HepG2 (cell line): Measurements from ENCODE around the gene RHBDL1. TPM values are rescaled to one million over a fixed set of nuclear protein-coding genes. Genes with fewer than 3 reads are reported as not detected.
A peak's percentile ranks its signal among the peaks of the same experiment; 100 is the strongest.

ENCODE experiments used
- ATAC-seq: fragments of 200-7000 bp; cut with Tn5 transposase; 3 replicates; pipeline ENCODE4 v1.9.1; 2020; ENCODE audit warnings: mild to moderate bottlenecking, moderate library complexity
- BruUV-seq: library from RNA; stranded (reverse); fragments of 400-500 nt; replicated peaks from 2 replicates; lab custom pipeline; 2021; lab: Mats Ljungman, UMichigan
- CTCF ChIA-PET: fragments of 300-600 bp; formaldehyde crosslinking; extraction: SDS; loops from one replicate; lab custom pipeline; 2021; ENCODE audit warnings: low total read pairs, inconsistent platforms, low intra/inter-chr PET ratio; lab: Yijun Ruan, JAX
- POLR2A ChIA-PET: fragments of 350-600 bp; sonication (Branson Sonifier 250); formaldehyde crosslinking; loops from one replicate; lab custom pipeline; 2020; ENCODE audit warnings: antibody characterized with exemption, inconsistent platforms; lab: Yijun Ruan, JAX
- DNase-seq: peaks from one replicate; pipeline ENCODE4 v3.0.0-alpha.2; 2015; ENCODE audit warnings: low spot score
- FAIRE-seq: peaks from 3 replicates; lab custom pipeline; 2011; peaks lifted over from hg19 to GRCh38; lab: Jason Lieb, UNC
- H2AFZ ChIP-seq: one replicate; pipeline ENCODE4 v1.6.1; 2011; ENCODE audit warnings: low read length, inconsistent platforms
- H3K27ac ChIP-seq: fragments of 300-600 bp; 3 replicates; pipeline ENCODE4 v1.8.0; 2011; ENCODE audit warnings: mixed run types, mild to moderate bottlenecking, mixed read lengths, low read length, inconsistent platforms; ENCODE audit not compliant: insufficient read depth; ENCODE audit errors: extremely low read length
- H3K27me3 ChIP-seq, 2 experiments: fragments of 200-600 bp in 1 of 2; 2 replicates in 1 of 2; 3 replicates in 1 of 2; pipeline versions ENCODE4 v1.6.0 to v1.8.0; 2011; ENCODE audit warnings: low read length in 2 of 2, mild to moderate bottlenecking in 2 of 2, moderate library complexity in 2 of 2, inconsistent platforms in 1 of 2; ENCODE audit not compliant: insufficient read depth in 2 of 2, control insufficient read depth in 1 of 2
- H3K36me3 ChIP-seq, 2 experiments: fragments of 200-600 bp in 1 of 2; replicated peaks in 1 of 2; 2 replicates in 1 of 2; 3 replicates in 1 of 2; pipeline versions ENCODE4 v1.5.1 to v1.8.0; 2011; ENCODE audit warnings: low read length in 2 of 2, inconsistent platforms in 1 of 2; ENCODE audit not compliant: insufficient read depth in 2 of 2, control insufficient read depth in 1 of 2
- H3K4me1 ChIP-seq: 2 replicates; pipeline ENCODE4 v1.5.1; 2012; ENCODE audit warnings: low read length, inconsistent platforms; ENCODE audit not compliant: insufficient read depth
- H3K4me2 ChIP-seq: 2 replicates; pipeline ENCODE4 v1.6.0; 2011; ENCODE audit warnings: low read depth, low read length, inconsistent platforms
- H3K4me3 ChIP-seq, 3 experiments: fragments of 200-600 bp in 1 of 3; sonication (generic), shearing (Covaris generic) in 1 of 3; replicated peaks in 1 of 3; 2 replicates each; pipeline ENCODE4 v1.5.1; 2011 to 2016; ENCODE audit warnings: low read length in 3 of 3, inconsistent platforms in 2 of 3, low read depth in 2 of 3, mild to moderate bottlenecking in 2 of 3, control low read depth in 1 of 3, mixed read lengths in 1 of 3; ENCODE audit not compliant: insufficient read depth in 1 of 3
- H3K79me2 ChIP-seq: one replicate; pipeline ENCODE4 v1.6.1; 2011; ENCODE audit warnings: low read length, inconsistent platforms; ENCODE audit not compliant: insufficient read depth
- H3K9ac ChIP-seq: 2 replicates; pipeline ENCODE4 v1.6.0; 2011; ENCODE audit warnings: mild to moderate bottlenecking, low read depth, low read length, inconsistent platforms; ENCODE audit not compliant: insufficient read depth
- H3K9me3 ChIP-seq: 2 replicates; pipeline ENCODE4 v1.5.1; 2012; ENCODE audit warnings: mild to moderate bottlenecking, low read length
- H4K20me1 ChIP-seq: 2 replicates; pipeline ENCODE4 v1.6.0; 2011; ENCODE audit warnings: inconsistent platforms, mild to moderate bottlenecking, low read length, moderate library complexity; ENCODE audit not compliant: insufficient read depth
- ATF7 ChIP-seq, 2 experiments: fragments of 450-650 bp in 1 of 2; sonication (generic) in 1 of 2; formaldehyde crosslinking in 1 of 2; IDR thresholded peaks; 2 replicates each; pipeline versions ENCODE4 v1.4.0 to v1.6.1; 2016 to 2020; ENCODE audit warnings: antibody characterized with exemption in 1 of 2, mild to moderate bottlenecking in 1 of 2, missing genetic modification reagents in 1 of 2
- FOXK1 ChIP-seq: sonication (generic); formaldehyde crosslinking; IDR thresholded peaks from 2 replicates; pipeline ENCODE4 v1.4.0; 2020; ENCODE audit warnings: low read depth, missing genetic modification reagents, borderline replicate concordance
- KLF6 ChIP-seq: IDR thresholded peaks from 2 replicates; pipeline ENCODE4 v1.8.0; 2016; ENCODE audit warnings: missing biosample characterization, missing genetic modification reagents
- LBX2 ChIP-seq: sonication (generic); formaldehyde crosslinking; IDR thresholded peaks from 2 replicates; pipeline ENCODE4 v1.5.0; 2020; ENCODE audit warnings: missing genetic modification reagents, mild to moderate bottlenecking, borderline replicate concordance
- NFE2L1 ChIP-seq: sonication (generic); formaldehyde crosslinking; IDR thresholded peaks from 2 replicates; pipeline ENCODE4 v1.4.0; 2020; ENCODE audit warnings: missing genetic modification reagents, mild to moderate bottlenecking, borderline replicate concordance
- NFKBIZ ChIP-seq: IDR thresholded peaks from 2 replicates; pipeline ENCODE4 v1.6.1; 2018; ENCODE audit warnings: missing genetic modification reagents, missing compliant biosample characterization
- SIX1 ChIP-seq: sonication (generic); formaldehyde crosslinking; IDR thresholded peaks from 2 replicates; pipeline ENCODE4 v1.4.0; 2020; ENCODE audit warnings: missing genetic modification reagents, borderline replicate concordance
- TOPORS ChIP-seq: sonication (generic); formaldehyde crosslinking; IDR thresholded peaks from 2 replicates; pipeline ENCODE4 v1.8.0; 2023; ENCODE audit warnings: mild to moderate bottlenecking, missing genetic modification reagents
- ZBTB34 ChIP-seq: sonication (generic); formaldehyde crosslinking; IDR thresholded peaks from 2 replicates; pipeline ENCODE4 v1.8.0; 2022; ENCODE audit warnings: mild to moderate bottlenecking, missing genetic modification reagents
- ZFP41 ChIP-seq: sonication (generic); formaldehyde crosslinking; IDR thresholded peaks from 2 replicates; pipeline ENCODE4 v1.4.0; 2020; ENCODE audit warnings: mild to moderate bottlenecking, missing genetic modification reagents, borderline replicate concordance
- ZFP82 ChIP-seq: sonication (generic); formaldehyde crosslinking; IDR thresholded peaks from 2 replicates; pipeline ENCODE4 v1.5.1; 2020; ENCODE audit warnings: mild to moderate bottlenecking, missing genetic modification reagents, borderline replicate concordance
- ZNF230 ChIP-seq: sonication (generic); formaldehyde crosslinking; IDR thresholded peaks from 2 replicates; pipeline ENCODE4 v1.4.0; 2020; ENCODE audit warnings: mild to moderate bottlenecking, missing genetic modification reagents
- ZNF317 ChIP-seq: sonication (generic); formaldehyde crosslinking; IDR thresholded peaks from 2 replicates; pipeline ENCODE4 v1.5.0; 2020; ENCODE audit warnings: mild to moderate bottlenecking, missing genetic modification reagents
- ZNF552 ChIP-seq: sonication (generic); formaldehyde crosslinking; IDR thresholded peaks from 2 replicates; pipeline ENCODE4 v1.9.0; 2022; ENCODE audit warnings: missing genetic modification reagents, mild to moderate bottlenecking, borderline replicate concordance
- ZNF709 ChIP-seq: sonication (generic); formaldehyde crosslinking; IDR thresholded peaks from 2 replicates; pipeline ENCODE4 v1.5.0; 2020; ENCODE audit warnings: mild to moderate bottlenecking, missing genetic modification reagents
- ZNF784 ChIP-seq: sonication (generic); formaldehyde crosslinking; IDR thresholded peaks from 2 replicates; pipeline ENCODE4 v1.5.1; 2020; ENCODE audit warnings: missing genetic modification reagents, mild to moderate bottlenecking, borderline replicate concordance
- WGBS: methylation state at CpG from one replicate; pipeline ENCODE4 v1.1.6; 2017; ENCODE audit warnings: low lambda C conversion rate; 5-methylcytosine and 5-hydroxymethylcytosine counted together
- in situ Hi-C: cut with HindIII; loops from 2 replicates; pipeline ENCODE4 v1.10.0; 2017; ENCODE audit warnings: low pct_unique_long_range_greater_than_20kb; ENCODE audit not compliant: extremely low pct_ligation_motif_present
- intact Hi-C: fragments of 100-400 bp; cut with micrococcal nuclease; formaldehyde crosslinking; loops from one replicate; pipeline ENCODE4 v1.10.0; 2022; ENCODE audit not compliant: unreplicated experiment
- polyA plus RNA-seq, 8 experiments: library from polyadenylated mRNA; depleted of rRNA in 3 of 8; stranded (reverse) in 7 of 8; unstranded in 1 of 8; fragments of >200 nt; fragmentation: Illumina TruSeq in 4 of 8; extraction: Trizol in 4 of 8; gene quantifications; 2 replicates each; pipeline versions ENCODE4 v1.2.1 to v1.2.3, GENCODE V29; 2011 to 2016; ENCODE audit warnings: low read depth in 4 of 8, missing spikeins in 1 of 8, mixed read lengths in 1 of 8; ENCODE audit not compliant: insufficient read depth in 1 of 8
- total RNA-seq, 5 experiments: library from RNA; depleted of rRNA; stranded (reverse); fragments of >200 nt; fragmentation: Illumina TruSeq; extraction: Trizol; gene quantifications; 2 replicates each; pipeline ENCODE4 v1.2.3, GENCODE V29; 2016; ENCODE audit warnings: low read depth in 1 of 5

The RHBDL1 gene
- total and polyA plus RNA-seq, 2 of the 13 experiments (the other 11 are each of a cell fraction or from before 2014, with no cell fraction given) = 1.8 to 3.8 TPM

GRCh38 chr16:680967-681745, 5.7 kb downstream of the RHBDL1 start:
- ATAC-seq = peak; percentile 14
- no peak for FAIRE-seq
- no peaks in the 10 kb centered on the region; a peak in 1 of 5 replicates for H3K27me3 ChIP-seq
- intact Hi-C loops (no loop called here), in situ Hi-C loops (no loop called here)
- DNase-seq = peak; percentile 49
- peaks cover 33% of the 10 kb centered on the region for H3K4me1 ChIP-seq
- peak overlapping the region; percentile 76 for H3K27ac ChIP-seq
- H3K79me2 ChIP-seq = peaks cover 16% of the 10 kb centered on the region
- H2AFZ ChIP-seq = no peak overlapping the region
- CTCF ChIA-PET = interaction anchor here (0.8 kb wide), 1 partner anchor 13 kb away, joined by 3 read pairs; the partner anchor contains the start of gene RHOT2
- POLR2A ChIA-PET = interaction anchor here (0.6 to 4.4 kb wide), 7 partner anchors 8 to 311 kb away, joined by 3 to 34 read pairs (median 5); partner anchors contain the start of genes METRN, MRPL28, RHOT2 and WDR24
- peaks cover 8 to 17% of the 10 kb centered on the region in 2 experiments; a peak in 4 of 5 replicates for H3K36me3 ChIP-seq
- 0 out of 2 replicates have a peak, but pooled peaks cover 3% of the 10 kb centered on the region for H4K20me1 ChIP-seq
- 53% methylated on average over 34 of the region's 44 CpGs for WGBS
- no TSS peak for BruUV-seq
- peak overlapping the region; percentile 72 to 88 (median 85) for H3K4me3 ChIP-seq
- H3K9me3 ChIP-seq = no peaks in the 10 kb centered on the region
- H3K4me2 ChIP-seq = peak overlapping the region; percentile 80
- peak overlapping the region; percentile 82 for H3K9ac ChIP-seq
- TF ChIP-seq NFE2L1 (CRISPR knock-in tag) (peak; percentile 80), ZFP41 (CRISPR knock-in tag) (no peak), NFKBIZ (CRISPR knock-in tag) (no peak), TOPORS (CRISPR knock-in tag) (no peak), ZNF784 (no peak), ZBTB34 (CRISPR knock-in tag) (no peak), LBX2 (CRISPR knock-in tag) (peak; percentile 52; the same call in 1 of the 2 replicates), ZNF709 (CRISPR knock-in tag) (0 out of 2 replicates have a peak, but pooled peaks have one; percentile 5), ZFP82 (no peak), ZNF317 (CRISPR knock-in tag) (0 out of 2 replicates have a peak, but pooled peaks have one; percentile 47), ATF7 (IDR thresholded peaks at IDR 0.05) (no peak), ATF7 (CRISPR knock-in tag; IDR thresholded peaks at IDR 0.05) (no peak), SIX1 (no peak), ZNF552 (CRISPR knock-in tag) (peak; percentile 56; the same call in 1 of the 2 replicates), FOXK1 (CRISPR knock-in tag) (no peak), KLF6 (0 out of 2 replicates have a peak, but pooled peaks have one; percentile 57), ZNF230 (no peak)
